HEK293 (cell line): Measurements from ENCODE around the gene FOXN1.

Source experiments
- CTCF ChIA-PET: fragments of 350-600 bp; formaldehyde crosslinking; extraction: SDS; loops from one replicate; lab custom pipeline; 2021; ENCODE audit warnings: antibody characterized with exemption; lab: Yijun Ruan, JAX
- POLR2A ChIA-PET: fragments of 300-600 bp; formaldehyde crosslinking; extraction: SDS; loops from one replicate; lab custom pipeline; 2020; ENCODE audit warnings: antibody characterized with exemption, inconsistent platforms; lab: Yijun Ruan, JAX
- H3K27ac ChIP-seq: fragments of 200-500 bp; sonication (Bioruptor generic); 2 replicates; pipeline ENCODE4 v1.5.1; 2014; ENCODE audit warnings: low read depth, low read length, control low read depth, inconsistent platforms; ENCODE audit errors: extremely low read depth
- H3K36me3 ChIP-seq, 2 experiments: fragments of 200-500 bp in 1 of 2; sonication (Bioruptor generic) in 1 of 2; 1 replicate in 1 of 2; 2 replicates in 1 of 2; pipeline ENCODE4 v1.5.1; 2014 to 2017; ENCODE audit warnings: inconsistent platforms in 2 of 2, low read length in 2 of 2; ENCODE audit not compliant: control insufficient read depth in 2 of 2, insufficient read depth in 1 of 2
- H3K4me1 ChIP-seq: fragments of 200-500 bp; sonication (Bioruptor generic); 2 replicates; pipeline ENCODE4 v1.5.1; 2014; ENCODE audit warnings: mild to moderate bottlenecking, low read length, inconsistent platforms; ENCODE audit not compliant: control insufficient read depth, insufficient read depth
- H3K4me3 ChIP-seq: 2 replicates; pipeline ENCODE4 v1.5.1; 2011; ENCODE audit warnings: low read depth, mild to moderate bottlenecking, control low read depth, low read length, moderate library complexity
- H3K9me3 ChIP-seq: fragments of 200-500 bp; sonication (Bioruptor generic); 2 replicates; pipeline ENCODE4 v1.5.1; 2014; ENCODE audit warnings: low read depth, low read length, inconsistent platforms; ENCODE audit not compliant: control insufficient read depth, insufficient read depth
- EGR2 ChIP-seq: fragments of 450-650 bp; formaldehyde crosslinking; IDR thresholded peaks from 2 replicates; pipeline ENCODE4 v1.5.1; 2016; ENCODE audit warnings: low read depth, missing biosample characterization, missing genetic modification characterization
- HIC1 ChIP-seq: fragments of 450-650 bp; formaldehyde crosslinking; IDR thresholded peaks from 2 replicates; pipeline ENCODE4 v1.5.1; 2016; ENCODE audit warnings: missing biosample characterization, missing genetic modification characterization
- KLF8 ChIP-seq: fragments of 450-650 bp; formaldehyde crosslinking; IDR thresholded peaks from 2 replicates; pipeline ENCODE4 v1.5.1; 2016; ENCODE audit warnings: missing biosample characterization, missing genetic modification characterization
- MYNN ChIP-seq: fragments of 450-650 bp; formaldehyde crosslinking; IDR thresholded peaks from 2 replicates; pipeline ENCODE4 v1.5.1; 2016; ENCODE audit warnings: missing biosample characterization, missing genetic modification characterization, borderline replicate concordance
- OVOL3 ChIP-seq: fragments of 450-650 bp; formaldehyde crosslinking; IDR thresholded peaks from 2 replicates; pipeline ENCODE4 v1.5.1; 2016; ENCODE audit warnings: missing biosample characterization, missing genetic modification characterization
- PATZ1 ChIP-seq: fragments of 450-650 bp; formaldehyde crosslinking; IDR thresholded peaks from 2 replicates; pipeline ENCODE4 v1.5.1; 2016; ENCODE audit warnings: missing biosample characterization, missing genetic modification characterization
- PBX3 ChIP-seq: sonication (generic); formaldehyde crosslinking; IDR thresholded peaks from 2 replicates; pipeline ENCODE4 v1.8.1; 2022; ENCODE audit warnings: mild to moderate bottlenecking, moderate library complexity, missing genetic modification reagents
- PRDM1 ChIP-seq: fragments of 450-650 bp; formaldehyde crosslinking; IDR thresholded peaks from 2 replicates; pipeline ENCODE4; 2016; ENCODE audit warnings: missing biosample characterization, missing genetic modification characterization
- SCRT2 ChIP-seq: fragments of 450-650 bp; formaldehyde crosslinking; IDR thresholded peaks from 2 replicates; pipeline ENCODE4 v1.5.1; 2016; ENCODE audit warnings: missing biosample characterization, missing genetic modification characterization
- ZBTB49 ChIP-seq: fragments of 450-650 bp; formaldehyde crosslinking; IDR thresholded peaks from 2 replicates; pipeline ENCODE4 v1.5.1; 2016; ENCODE audit warnings: missing biosample characterization, missing genetic modification characterization, low read depth
- ZFP41 ChIP-seq: fragments of 450-650 bp; formaldehyde crosslinking; IDR thresholded peaks from 2 replicates; pipeline ENCODE4 v1.5.1; 2016; ENCODE audit warnings: missing biosample characterization, missing genetic modification characterization, borderline replicate concordance
- ZNF121 ChIP-seq: fragments of 450-650 bp; formaldehyde crosslinking; IDR thresholded peaks from 2 replicates; pipeline ENCODE4 v1.5.1; 2016; ENCODE audit warnings: missing biosample characterization, missing genetic modification characterization
- ZNF146 ChIP-seq: fragments of 450-650 bp; formaldehyde crosslinking; IDR thresholded peaks from 2 replicates; pipeline ENCODE4 v1.5.1; 2016; ENCODE audit warnings: missing biosample characterization, missing genetic modification characterization
- ZNF24 ChIP-seq: fragments of 450-650 bp; formaldehyde crosslinking; IDR thresholded peaks from 2 replicates; pipeline ENCODE4 v1.5.1; 2016; ENCODE audit warnings: missing biosample characterization, missing genetic modification characterization
- ZNF274 ChIP-seq, 2 experiments: fragments of 200-500 bp in 1 of 2; fragments of 450-650 bp in 1 of 2; sonication (Bioruptor generic) in 1 of 2; formaldehyde crosslinking in 1 of 2; IDR thresholded peaks; 2 replicates each; pipeline versions ENCODE4 v1.5.1 to v1.6.1; 2014 to 2016; ENCODE audit warnings: borderline replicate concordance in 1 of 2, inconsistent platforms in 1 of 2, low read length in 1 of 2, missing biosample characterization in 1 of 2, missing genetic modification characterization in 1 of 2
- ZNF280C ChIP-seq: fragments of 450-650 bp; formaldehyde crosslinking; IDR thresholded peaks from 2 replicates; pipeline ENCODE4 v1.5.1; 2016; ENCODE audit warnings: missing biosample characterization, missing genetic modification characterization
- ZNF521 ChIP-seq: fragments of 450-650 bp; formaldehyde crosslinking; IDR thresholded peaks from 2 replicates; pipeline ENCODE4 v1.5.1; 2017; ENCODE audit warnings: missing biosample characterization, mild to moderate bottlenecking, missing genetic modification characterization
- ZNF530 ChIP-seq: fragments of 450-650 bp; formaldehyde crosslinking; IDR thresholded peaks from 2 replicates; pipeline ENCODE4 v1.5.1; 2016; ENCODE audit warnings: low read depth, missing biosample characterization, missing genetic modification characterization
- ZNF639 ChIP-seq: fragments of 450-650 bp; formaldehyde crosslinking; IDR thresholded peaks from 2 replicates; pipeline ENCODE4 v1.5.1; 2016; ENCODE audit warnings: missing biosample characterization, missing genetic modification characterization
- ZNF768 ChIP-seq: fragments of 450-650 bp; formaldehyde crosslinking; IDR thresholded peaks from 2 replicates; pipeline ENCODE4 v1.5.1; 2018; ENCODE audit warnings: missing biosample characterization, mild to moderate bottlenecking, missing genetic modification characterization
- ZNF792 ChIP-seq: fragments of 450-650 bp; formaldehyde crosslinking; IDR thresholded peaks from 2 replicates; pipeline ENCODE4 v1.5.1; 2016; ENCODE audit warnings: missing biosample characterization, missing genetic modification characterization
- ZNF843 ChIP-seq: fragments of 450-650 bp; formaldehyde crosslinking; IDR thresholded peaks from 2 replicates; pipeline ENCODE4 v1.5.1; 2016; ENCODE audit warnings: missing biosample characterization, missing genetic modification characterization
- ZSCAN23 ChIP-seq: fragments of 450-650 bp; formaldehyde crosslinking; IDR thresholded peaks from 2 replicates; pipeline ENCODE4 v1.5.1; 2016; ENCODE audit warnings: missing biosample characterization, missing genetic modification characterization

The FOXN1 gene

GRCh38 chr17:28506763-28507487 is 777 bp downstream of the FOXN1 start:
- Histone ChIP-seq H3K9me3 (no peaks in the 10 kb centered on the region), H3K27ac (no peak overlapping the region), H3K4me1 (no peaks in the 10 kb centered on the region), H3K36me3 (no peaks in the 10 kb centered on the region), H3K4me3 (no peak overlapping the region)
- POLR2A ChIA-PET: no interaction called here
- CTCF ChIA-PET: interaction anchor here (1.2 to 2.4 kb wide), 2 partner anchors 12 to 40 kb away, joined by 3 to 8 read pairs; no protein-coding TSS in a partner anchor
- TF ChIP-seq EGR2 (tag by site-specific recombination) (0 out of 2 replicates have a peak, but pooled peaks have one; percentile 8), ZSCAN23 (tag by site-specific recombination) (no peak), ZNF530 (no peak), ZNF768 (tag by site-specific recombination) (no peak), HIC1 (tag by site-specific recombination) (no peak), PRDM1 (tag by site-specific recombination) (no peak), SCRT2 (tag by site-specific recombination) (0 out of 2 replicates have a peak, but pooled peaks have one; percentile 44), ZNF24 (tag by site-specific recombination) (no peak), ZBTB49 (tag by site-specific recombination) (no peak), ZNF274 (IDR thresholded peaks at IDR 0.05; ENCODE audit: low read length) (no peak), ZNF274 (tag by site-specific recombination; IDR thresholded peaks at IDR 0.05; ENCODE audit: borderline replicate concordance) (no peak), ZNF843 (tag by site-specific recombination) (no peak), ZNF146 (tag by site-specific recombination) (no peak), ZNF792 (no peak), ZNF121 (tag by site-specific recombination) (peak; percentile 79), PBX3 (no peak), ZNF639 (no peak), ZNF280C (no peak), KLF8 (tag by site-specific recombination) (no peak), MYNN (no peak), PATZ1 (tag by site-specific recombination) (no peak), ZFP41 (tag by site-specific recombination) (no peak), ZNF521 (tag by site-specific recombination) (no peak), OVOL3 (tag by site-specific recombination) (no peak)
